ENCODE results near the gene MAVS. TPM values are rescaled to one million over a fixed set of nuclear protein-coding genes. Genes with fewer than 3 reads are reported as not detected.

Gene MAVS
- total and polyA plus RNA-seq, 2 donors (not counting 3 experiments of a cell fraction or from before 2014, with no cell fraction given): 18.8 to 40.7 TPM

- no peaks in the 10 kb centered on the region for H3K9me3 ChIP-seq (replicated peaks; ENCODE audit: control insufficient read depth, insufficient read depth, low read length)
- no peak overlapping the region for H3K4me2 ChIP-seq (ENCODE audit: insufficient read depth, low read length)
- no peak overlapping the region for H3K9ac ChIP-seq (replicated peaks; ENCODE audit: extremely low read depth, insufficient read depth, low read length)
- DNase-seq (ENCODE audit: low read depth, low spot score) (no peak), FAIRE-seq (no peak)
- no peak overlapping the region for H3K27ac ChIP-seq (ENCODE audit: insufficient read depth, low read depth, low read length)
- TF ChIP-seq POLR2A (IDR thresholded peaks at IDR 0.05; ENCODE audit: low read depth, low read length) (no peak), EZH2 (IDR thresholded peaks at IDR 0.05; ENCODE audit: borderline replicate concordance, low read depth, low read length, severe bottlenecking) (no peak), CTCF (IDR thresholded peaks at IDR 0.05; ENCODE audit: extremely low read depth in 1 of 2, insufficient read depth in 1 of 2, low read depth in 1 of 2, low read length in 2 of 2) (no peak), GATA2 (IDR thresholded peaks at IDR 0.05; ENCODE audit: insufficient read depth, insufficient read length, low read depth, low read length) (no peak), JUN (IDR thresholded peaks at IDR 0.05; ENCODE audit: borderline replicate concordance, insufficient read depth, insufficient read length, low read depth) (no peak), MAX (IDR thresholded peaks at IDR 0.05; ENCODE audit: insufficient read depth, insufficient read length) (no peak), FOS (IDR thresholded peaks at IDR 0.05; ENCODE audit: borderline replicate concordance, insufficient read depth, low read length) (no peak), POLR2AphosphoS5 (IDR thresholded peaks at IDR 0.05; ENCODE audit: insufficient read depth, low read depth, low read length) (no peak), MYC (IDR thresholded peaks at IDR 0.05; ENCODE audit: low read depth, low read length) (no peak)
- no peaks in the 10 kb centered on the region for H3K79me2 ChIP-seq (ENCODE audit: control insufficient read depth, insufficient read depth, low read length)
- dilution Hi-C loops (cut with MboI; ENCODE audit: extremely low pct_ligation_motif_present, low sequenced_read_pairs): no loop called here
- POLR2A ChIA-PET: interaction anchor here (1.0 kb wide), 1 partner anchor 58 kb away, joined by 6 read pairs; no protein-coding TSS in a partner anchor
- no peaks in the 10 kb centered on the region for H3K27me3 ChIP-seq (ENCODE audit: control insufficient read depth in 2 of 2, insufficient read depth in 2 of 2, low read length in 2 of 2)
- intact Hi-C loops (cut with micrococcal nuclease): no loop called here
- H4K20me1 ChIP-seq (replicated peaks; ENCODE audit: control insufficient read depth, extremely low read depth, insufficient read depth, low read length): no peaks in the 10 kb centered on the region
- peaks cover 0 to 3% of the 10 kb centered on the region in 2 experiments for H3K36me3 ChIP-seq (ENCODE audit: control insufficient read depth in 2 of 2, extremely low read depth in 1 of 2, insufficient read depth in 2 of 2, low read length in 2 of 2)
- H3K4me1 ChIP-seq (ENCODE audit: control insufficient read depth, extremely low read depth, insufficient read depth, low read length): peaks cover 3% of the 10 kb centered on the region
- BruUV-seq (replicated peaks): no TSS peak
- H3K9me1 ChIP-seq (replicated peaks; ENCODE audit: control insufficient read depth, extremely low read depth, insufficient read depth, low read length): no peaks in the 10 kb centered on the region
- no peak overlapping the region for H3K4me3 ChIP-seq (replicated peaks in 1 of 3; ENCODE audit: insufficient read depth in 1 of 3, low read depth in 1 of 3, low read length in 3 of 3)
- H2AFZ ChIP-seq (ENCODE audit: low read depth, low read length): no peak overlapping the region
- CTCF ChIA-PET: interaction anchor here (0.9 to 2.1 kb wide), 4 partner anchors 9 to 196 kb away, joined by 3 to 7 read pairs (median 4); no protein-coding TSS in a partner anchor
Observed at GRCh38 chr20:3876000-3876399, 29.4 kb downstream of the MAVS start.
